HCT116 (cell line): ENCODE results near the gene GPAT2. TPM values are rescaled to one million over a fixed set of nuclear protein-coding genes. Genes with fewer than 3 reads are reported as not detected.
A peak's percentile ranks its signal among the peaks of the same experiment; 100 is the strongest.
"Not testable (repeated sequence)": the region's sequence is repeated elsewhere in the genome, so short reads cannot be mapped to it uniquely, and the experiment has no call there.

ENCODE experiments used
- ATAC-seq: fragments of 200-7000 bp; cut with Tn5 transposase; 2 replicates; pipeline ENCODE4 v1.9.1; 2020; ENCODE audit warnings: mild to moderate bottlenecking, moderate library complexity
- BruUV-seq: library from RNA; stranded (reverse); fragments of 400-500 nt; replicated peaks from 2 replicates; lab custom pipeline; 2021; lab: Mats Ljungman, UMichigan
- CTCF ChIA-PET: fragments of 300-600 bp; sonication (Branson Sonifier 250); formaldehyde crosslinking; loops from one replicate; lab custom pipeline; 2021; ENCODE audit warnings: antibody characterized with exemption; lab: Charles Lee
- POLR2A ChIA-PET: fragments of 300-600, 350-600 bp; sonication (Branson Sonifier 250); formaldehyde crosslinking; loops from one replicate; lab custom pipeline; 2021; ENCODE audit warnings: antibody characterized with exemption; lab: Charles Lee
- RAD21 ChIA-PET, 2 experiments: fragments of 300-600 bp; sonication (Branson Sonifier 250); formaldehyde crosslinking; loops; one replicate each; lab custom pipeline; 2023; ENCODE audit warnings: low total read pairs in 2 of 2; ENCODE audit not compliant: uncharacterized antibody in 2 of 2, unreplicated experiment in 2 of 2, low non-redundant PET in 1 of 2; lab: Charles Lee
- DNase-seq: peaks from one replicate; pipeline ENCODE4 v3.0.0-alpha.2; 2010; ENCODE audit warnings: low read depth, low spot score
- H2AFZ ChIP-seq: fragments of 200-600 bp; shearing (Covaris generic), sonication (generic); 2 replicates; pipeline ENCODE4 v1.6.1; 2017; ENCODE audit warnings: low read depth, mixed run types, mixed read lengths, antibody characterized with exemption, low read length; ENCODE audit not compliant: poor library complexity, severe bottlenecking
- H3K27ac ChIP-seq: 2 replicates; pipeline ENCODE4 v1.5.1; 2012; ENCODE audit warnings: low read depth, low read length
- H3K27me3 ChIP-seq: fragments of 200-600 bp; sonication (generic); 2 replicates; pipeline ENCODE4 v1.6.1; 2016; ENCODE audit warnings: mixed run types, low read length, mixed read lengths; ENCODE audit not compliant: insufficient read depth
- H3K36me3 ChIP-seq, 2 experiments: fragments of 200-500 bp in 1 of 2; fragments of 200-600 bp in 1 of 2; sonication (Bioruptor generic) in 1 of 2; sonication (generic) in 1 of 2; 2 replicates each; pipeline versions ENCODE4 v1.5.1 to v1.6.1; 2014 to 2016; ENCODE audit warnings: low read length in 2 of 2, inconsistent platforms in 1 of 2, mixed read lengths in 1 of 2, mixed run types in 1 of 2; ENCODE audit not compliant: insufficient read depth in 2 of 2, control insufficient read depth in 1 of 2
- H3K4me1 ChIP-seq, 2 experiments: fragments of 200-600 bp in 1 of 2; sonication (generic) in 1 of 2; 2 replicates each; pipeline versions ENCODE4 v1.5.1 to v1.6.1; 2012 to 2017; ENCODE audit warnings: low read length in 2 of 2, inconsistent platforms in 1 of 2, mild to moderate bottlenecking in 1 of 2, mixed read lengths in 1 of 2, mixed run types in 1 of 2, moderate library complexity in 1 of 2; ENCODE audit not compliant: insufficient read depth in 2 of 2, control insufficient read depth in 1 of 2
- H3K4me2 ChIP-seq: fragments of 200-600 bp; sonication (generic); 2 replicates; pipeline ENCODE4 v1.6.1; 2017; ENCODE audit warnings: mixed run types, low read length, mixed read lengths
- H3K4me3 ChIP-seq, 2 experiments: fragments of 200-600 bp in 1 of 2; sonication (generic) in 1 of 2; replicated peaks in 1 of 2; 2 replicates each; pipeline ENCODE4 v1.5.1; 2011 to 2016; ENCODE audit warnings: low read length in 2 of 2, control low read depth in 1 of 2, low read depth in 1 of 2, mild to moderate bottlenecking in 1 of 2, mixed read lengths in 1 of 2, mixed run types in 1 of 2
- H3K79me2 ChIP-seq: fragments of 200-600 bp; sonication (generic); 2 replicates; pipeline ENCODE4 v1.6.1; 2017; ENCODE audit warnings: mild to moderate bottlenecking, mixed run types, low read length, moderate library complexity, mixed read lengths; ENCODE audit not compliant: insufficient read depth
- H3K9ac ChIP-seq: fragments of 200-600 bp; sonication (generic); 2 replicates; pipeline ENCODE4 v1.6.1; 2016; ENCODE audit warnings: low read length, mixed read lengths
- H3K9me2 ChIP-seq: fragments of 200-600 bp; sonication (generic), shearing (Covaris generic); 2 replicates; pipeline ENCODE4 v1.6.1; 2017; ENCODE audit warnings: mixed run types, mild to moderate bottlenecking, moderate library complexity; ENCODE audit not compliant: insufficient read depth
- H3K9me3 ChIP-seq, 2 experiments: fragments of 200-500 bp in 1 of 2; fragments of 200-600 bp in 1 of 2; sonication (Bioruptor generic) in 1 of 2; sonication (generic) in 1 of 2; 2 replicates each; pipeline ENCODE4 v1.6.1; 2014 to 2017; ENCODE audit warnings: low read length in 2 of 2, mixed read lengths in 2 of 2, inconsistent platforms in 1 of 2, low read depth in 1 of 2, mild to moderate bottlenecking in 1 of 2, mixed run types in 1 of 2, moderate library complexity in 1 of 2; ENCODE audit not compliant: control insufficient read depth in 1 of 2, insufficient read depth in 1 of 2
- H4K20me1 ChIP-seq: fragments of 200-600 bp; sonication (generic), shearing (Covaris generic); 2 replicates; pipeline ENCODE4 v1.6.1; 2017; ENCODE audit warnings: mixed run types, mild to moderate bottlenecking, moderate library complexity; ENCODE audit not compliant: insufficient read depth
- RAD21 ChIP-seq: IDR thresholded peaks from 2 replicates; pipeline ENCODE4 v1.6.1; 2012; ENCODE audit warnings: low read depth, mild to moderate bottlenecking
- intact Hi-C: fragments of 100-400 bp; cut with micrococcal nuclease; formaldehyde crosslinking; loops from 2 replicates; pipeline ENCODE4 v1.10.0; 2022
- total RNA-seq: library from RNA; stranded (reverse); gene quantifications from one replicate; pipeline ENCODE4 v1.2.1, GENCODE V29; 2021; ENCODE audit not compliant: unreplicated experiment
- TF ChIP-seq, protein P1 (sequence below), 3 experiments: fragments of 200-600 bp in 1 of 3; sonication (generic) in 1 of 3; IDR thresholded peaks in 2 of 3; conservative IDR thresholded peaks in 1 of 3; 2 replicates each; pipeline ENCODE4 v1.5.1; 2012 to 2017; ENCODE audit warnings: low read depth in 2 of 3, low read length in 2 of 3, antibody characterized with exemption in 1 of 3, borderline replicate concordance in 1 of 3, control low read depth in 1 of 3, mild to moderate bottlenecking in 1 of 3, mixed read lengths in 1 of 3, mixed run types in 1 of 3, moderate library complexity in 1 of 3; ENCODE audit not compliant: insufficient read depth in 1 of 3

The GPAT2 gene
- total RNA-seq, 1 experiment from 2014 or later = 54.2 TPM

- POLR2A ChIA-PET, H3K27ac ChIP-seq, CTCF ChIA-PET, H3K4me2 ChIP-seq, H4K20me1 ChIP-seq, H3K27me3 ChIP-seq, H2AFZ ChIP-seq, H3K9me3 ChIP-seq, H3K9me2 ChIP-seq, H3K79me2 ChIP-seq, H3K4me3 ChIP-seq, RAD21 ChIA-PET, BruUV-seq, DNase-seq, H3K9ac ChIP-seq, H3K4me1 ChIP-seq, H3K36me3 ChIP-seq, intact Hi-C loops: not testable (repeated sequence)
- peak; percentile 91 for ATAC-seq
- TF ChIP-seq, protein P1, sequence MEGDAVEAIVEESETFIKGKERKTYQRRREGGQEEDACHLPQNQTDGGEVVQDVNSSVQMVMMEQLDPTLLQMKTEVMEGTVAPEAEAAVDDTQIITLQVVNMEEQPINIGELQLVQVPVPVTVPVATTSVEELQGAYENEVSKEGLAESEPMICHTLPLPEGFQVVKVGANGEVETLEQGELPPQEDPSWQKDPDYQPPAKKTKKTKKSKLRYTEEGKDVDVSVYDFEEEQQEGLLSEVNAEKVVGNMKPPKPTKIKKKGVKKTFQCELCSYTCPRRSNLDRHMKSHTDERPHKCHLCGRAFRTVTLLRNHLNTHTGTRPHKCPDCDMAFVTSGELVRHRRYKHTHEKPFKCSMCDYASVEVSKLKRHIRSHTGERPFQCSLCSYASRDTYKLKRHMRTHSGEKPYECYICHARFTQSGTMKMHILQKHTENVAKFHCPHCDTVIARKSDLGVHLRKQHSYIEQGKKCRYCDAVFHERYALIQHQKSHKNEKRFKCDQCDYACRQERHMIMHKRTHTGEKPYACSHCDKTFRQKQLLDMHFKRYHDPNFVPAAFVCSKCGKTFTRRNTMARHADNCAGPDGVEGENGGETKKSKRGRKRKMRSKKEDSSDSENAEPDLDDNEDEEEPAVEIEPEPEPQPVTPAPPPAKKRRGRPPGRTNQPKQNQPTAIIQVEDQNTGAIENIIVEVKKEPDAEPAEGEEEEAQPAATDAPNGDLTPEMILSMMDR (IDR thresholded peaks at IDR 0.05 in 2 of 3, conservative IDR thresholded peaks at IDR 0.05 in 1 of 3; ENCODE audit: borderline replicate concordance in 1 of 3, insufficient read depth in 1 of 3, low read depth in 2 of 3, low read length in 2 of 3) = 0 out of 6 replicates have a peak, but pooled peaks of 1 of the 3 experiments have one; percentile 1
- TF ChIP-seq RAD21 = peak; percentile 6; the same call in 1 of the 2 replicates
- TF ChIP-seq, all 23 proteins: peak for 2; not testable (repeated sequence) for 21
Observed at GRCh38 chr2:96049049-96049916, 14.6 kb upstream of the GPAT2 start.

GRCh38 chr2:96035554-96035953 lies 838 bp upstream of the GPAT2 start:
- H3K4me2 ChIP-seq, H3K9me2 ChIP-seq, DNase-seq, H3K4me3 ChIP-seq, CTCF ChIA-PET, BruUV-seq, RAD21 ChIA-PET, POLR2A ChIA-PET, H3K27ac ChIP-seq, H3K79me2 ChIP-seq, intact Hi-C loops, H3K9me3 ChIP-seq, H3K27me3 ChIP-seq, ATAC-seq, H3K36me3 ChIP-seq, H2AFZ ChIP-seq, H3K4me1 ChIP-seq, H3K9ac ChIP-seq, H4K20me1 ChIP-seq: not testable (repeated sequence)

- H3K4me2 ChIP-seq, POLR2A ChIA-PET, H3K36me3 ChIP-seq, RAD21 ChIA-PET, H3K79me2 ChIP-seq, BruUV-seq, H3K27me3 ChIP-seq, H3K9ac ChIP-seq, H3K27ac ChIP-seq, DNase-seq, CTCF ChIA-PET, H4K20me1 ChIP-seq, H3K9me2 ChIP-seq, H3K9me3 ChIP-seq, H2AFZ ChIP-seq, intact Hi-C loops, H3K4me3 ChIP-seq, H3K4me1 ChIP-seq: not testable (repeated sequence)
- ATAC-seq = peak; percentile 37
Observed at GRCh38 chr2:96033997-96034396, 719 bp downstream of the GPAT2 start.
